Measurements from ENCODE around the gene FOXJ1. TPM values are rescaled to one million over a fixed set of nuclear protein-coding genes. Genes with fewer than 3 reads are reported as not detected.
A peak's percentile ranks its signal among the peaks of the same experiment; 100 is the strongest.

The FOXJ1 gene
- total RNA-seq, 4 donors from 2014 or later: 0.19 to 0.57 TPM; not detected in 2

- H3K4me3 ChIP-seq: no peak overlapping the region
- no peak for DNase-seq
- H3K4me1 ChIP-seq: peaks cover 20 to 73% (median 27%) of the 10 kb centered on the region in 3 donors
- H3K36me3 ChIP-seq: no peaks in the 10 kb centered on the region
- 59 to 79% methylated on average over 10 of the region's 10 CpGs for WGBS, 2 donors
- H3K27me3 ChIP-seq: peaks cover 8 to 48% (median 13%) of the 10 kb centered on the region in 4 donors
- no peak overlapping the region for H3K27ac ChIP-seq
- intact Hi-C loops (cut with DNase I): no loop called here
- TF ChIP-seq POLR2A (IDR thresholded peaks at IDR 0.05) (no peak), CTCF (IDR thresholded peaks at IDR 0.05) (no peak)
- H3K9me3 ChIP-seq: no peaks in the 10 kb centered on the region
These were observed 1.1 kb upstream of the FOXJ1 start for GRCh38 chr17:76142039-76142584.

GRCh38 chr17:76140661-76141211 is 309 bp downstream of the FOXJ1 start:
- no peak overlapping the region for H3K27ac ChIP-seq
- DNase-seq: no peak
- no peaks in the 10 kb centered on the region for H3K36me3 ChIP-seq
- H3K9me3 ChIP-seq: no peaks in the 10 kb centered on the region
- peak overlapping the region in 3 of 4 donors; percentile 44 to 71 (median 51) for H3K4me3 ChIP-seq
- intact Hi-C loops (cut with DNase I): no loop called here
- WGBS, 2 donors: 3 to 5% methylated on average over 11 to 12 of the region's 24 CpGs
- TF ChIP-seq CTCF (IDR thresholded peaks at IDR 0.05) (no peak), POLR2A (IDR thresholded peaks at IDR 0.05) (no peak)
- H3K4me1 ChIP-seq: peaks cover 18 to 67% (median 23%) of the 10 kb centered on the region in 3 donors
- H3K27me3 ChIP-seq: peaks cover 8 to 62% (median 13%) of the 10 kb centered on the region in 4 donors

GRCh38 chr17:76139801-76140660 is 1.0 kb downstream of the FOXJ1 start:
- no peaks in the 10 kb centered on the region for H3K9me3 ChIP-seq
- DNase-seq: no peak
- no peak overlapping the region for H3K27ac ChIP-seq
- peaks cover 13 to 67% (median 19%) of the 10 kb centered on the region in 3 donors for H3K4me1 ChIP-seq
- H3K4me3 ChIP-seq: peak overlapping the region in 3 of 4 donors; percentile 4 to 51 (median 48)
- intact Hi-C loops (cut with DNase I): no loop called here
- H3K36me3 ChIP-seq: no peaks in the 10 kb centered on the region
- H3K27me3 ChIP-seq: peaks cover 8 to 69% (median 13%) of the 10 kb centered on the region in 4 donors
- 30 to 80% methylated on average over 3 to 15 of the region's 78 CpGs for WGBS, 2 donors
- no peak for TF ChIP-seq POLR2A (IDR thresholded peaks at IDR 0.05)
- TF ChIP-seq CTCF (IDR thresholded peaks at IDR 0.05): no peak

GRCh38 chr17:76138896-76139752 is 1.9 kb downstream of the FOXJ1 start:
- Histone ChIP-seq H3K4me3 (no peak overlapping the region), H3K9me3 (no peaks in the 10 kb centered on the region), H3K36me3 (no peaks in the 10 kb centered on the region), H3K27me3 (peaks cover 8 to 78% (median 13%) of the 10 kb centered on the region in 4 donors), H3K4me1 (peaks cover 13 to 65% (median 17%) of the 10 kb centered on the region in 3 donors), H3K27ac (no peak overlapping the region)
- intact Hi-C loops (cut with DNase I): no loop called here
- TF ChIP-seq POLR2A (IDR thresholded peaks at IDR 0.05) (no peak), CTCF (IDR thresholded peaks at IDR 0.05) (no peak)
- DNase-seq: no peak
- 67 to 68% methylated on average over 9 to 11 of the region's 15 CpGs for WGBS, 2 donors
